Ascending aorta (tissue), 2 donors: Measurements from ENCODE around the gene LRRC47. TPM values are rescaled to one million over a fixed set of nuclear protein-coding genes. Genes with fewer than 3 reads are reported as not detected.

ENCODE experiments used
- DNase-seq, 2 donors: peaks; one replicate each; pipeline ENCODE4 v3.0.0-alpha.2; 2019; ENCODE audit warnings: low spot score in 2 of 2
- H3K27ac ChIP-seq, 2 donors: fragments of 200-600 bp; sonication (generic); one replicate each; pipeline ENCODE4 v1.5.1; 2016 to 2017; ENCODE audit warnings: mild to moderate bottlenecking in 1 of 2
- H3K27me3 ChIP-seq: fragments of 200-600 bp; sonication (generic); one replicate; pipeline ENCODE4 v1.5.1; 2017
- H3K36me3 ChIP-seq, 2 donors: fragments of 200-600 bp; sonication (generic); one replicate each; pipeline ENCODE4 v1.5.1; 2016
- H3K4me1 ChIP-seq, 2 donors: fragments of 200-600 bp; sonication (generic); one replicate each; pipeline ENCODE4 v1.5.1; 2016 to 2017; ENCODE audit warnings: mild to moderate bottlenecking in 1 of 2
- H3K4me3 ChIP-seq, 2 donors: fragments of 200-600 bp; sonication (generic); one replicate each; pipeline ENCODE4 v1.5.1; 2016 to 2017; ENCODE audit warnings: mild to moderate bottlenecking in 1 of 2
- H3K9me3 ChIP-seq, 2 donors: fragments of 200-600 bp; sonication (generic); one replicate each; pipeline ENCODE4 v1.5.1; 2016
- CTCF ChIP-seq, 3 experiments: fragments of 200-600 bp in 2 of 3; fragments of 450-650 bp in 1 of 3; sonication (generic) in 2 of 3; IDR thresholded peaks; one replicate each; pipeline ENCODE4 v1.5.1; 2016 to 2019; ENCODE audit warnings: antibody characterized with exemption in 3 of 3, mild to moderate bottlenecking in 1 of 3, moderate library complexity in 1 of 3
- intact Hi-C: fragments of 100-400 bp; cut with DNase I; formaldehyde crosslinking; loops from one replicate; pipeline ENCODE4 v1.15.1; 2023
- total RNA-seq: library from RNA; depleted of rRNA; stranded (reverse); fragments of >200 nt; gene quantifications from one replicate; pipeline ENCODE4 v1.1.0, GENCODE V29; 2016

The LRRC47 gene
- total RNA-seq, 1 donor from 2014 or later, result 41.5 TPM

GRCh38 chr1:3740752-3741151 lies 55.5 kb downstream of the LRRC47 start:
- Histone ChIP-seq H3K9me3 (no peaks in the 10 kb centered on the region), H3K4me1 (no peaks in the 10 kb centered on the region), H3K27me3 (no peaks in the 10 kb centered on the region), H3K4me3 (no peak overlapping the region), H3K27ac (no peak overlapping the region), H3K36me3 (peaks cover 45 to 70% of the 10 kb centered on the region in 2 donors)
- DNase-seq, result no peak
- no peak for TF ChIP-seq CTCF (IDR thresholded peaks at IDR 0.05)
- intact Hi-C loops, result no loop called here

- intact Hi-C loops, result no loop called here
- Histone ChIP-seq H3K4me1 (no peaks in the 10 kb centered on the region), H3K27me3 (no peaks in the 10 kb centered on the region), H3K27ac (no peak overlapping the region), H3K9me3 (no peaks in the 10 kb centered on the region), H3K36me3 (peaks cover 45 to 78% of the 10 kb centered on the region in 2 donors), H3K4me3 (no peak overlapping the region)
- DNase-seq, result no peak
- TF ChIP-seq CTCF (IDR thresholded peaks at IDR 0.05), result no peak
These were observed 56.3 kb downstream of the LRRC47 start for GRCh38 chr1:3740042-3740441.

- no peaks in the 10 kb centered on the region for H3K4me1 ChIP-seq
- no peak overlapping the region for H3K27ac ChIP-seq
- no peaks in the 10 kb centered on the region for H3K27me3 ChIP-seq
- no peak overlapping the region for H3K4me3 ChIP-seq
- no peak for TF ChIP-seq CTCF (IDR thresholded peaks at IDR 0.05)
- intact Hi-C loops, result no loop called here
- no peaks in the 10 kb centered on the region for H3K9me3 ChIP-seq
- no peak for DNase-seq
- peaks cover 45 to 76% of the 10 kb centered on the region in 2 donors for H3K36me3 ChIP-seq
These were observed 57.4 kb downstream of the LRRC47 start for GRCh38 chr1:3738943-3739342.

- no peak for TF ChIP-seq CTCF (IDR thresholded peaks at IDR 0.05)
- DNase-seq, result no peak
- H3K27ac ChIP-seq, result no peak overlapping the region
- H3K4me3 ChIP-seq, result no peak overlapping the region
- no peaks in the 10 kb centered on the region for H3K27me3 ChIP-seq
- intact Hi-C loops, result no loop called here
- H3K4me1 ChIP-seq, result no peaks in the 10 kb centered on the region
- H3K36me3 ChIP-seq, result peaks cover 33 to 62% of the 10 kb centered on the region in 2 donors
- H3K9me3 ChIP-seq, result no peaks in the 10 kb centered on the region
These were observed 59.6 kb downstream of the LRRC47 start for GRCh38 chr1:3736708-3737107.

- Histone ChIP-seq H3K4me3 (no peak overlapping the region), H3K27ac (no peak overlapping the region), H3K27me3 (no peaks in the 10 kb centered on the region), H3K9me3 (no peaks in the 10 kb centered on the region), H3K36me3 (peaks cover 30 to 56% of the 10 kb centered on the region in 2 donors), H3K4me1 (no peaks in the 10 kb centered on the region)
- no peak for DNase-seq
- intact Hi-C loops, result no loop called here
- no peak for TF ChIP-seq CTCF (IDR thresholded peaks at IDR 0.05)
These were observed 60.2 kb downstream of the LRRC47 start for GRCh38 chr1:3736131-3736561.

- Histone ChIP-seq H3K27me3 (no peaks in the 10 kb centered on the region), H3K4me1 (no peaks in the 10 kb centered on the region), H3K27ac (no peak overlapping the region), H3K4me3 (no peak overlapping the region), H3K9me3 (no peaks in the 10 kb centered on the region), H3K36me3 (peaks cover 30 to 52% of the 10 kb centered on the region in 2 donors)
- no peak for TF ChIP-seq CTCF (IDR thresholded peaks at IDR 0.05)
- intact Hi-C loops, result no loop called here
- no peak for DNase-seq
These were observed 60.6 kb downstream of the LRRC47 start for GRCh38 chr1:3735688-3736087.
